Activated T-cell treated with anti-CD3 and anti-CD28 coated beads for 24 hours (primary cell): ENCODE data around the gene CARM1.
A peak's percentile ranks its signal among the peaks of the same experiment; 100 is the strongest.
"Not testable (repeated sequence)": the region's sequence is repeated elsewhere in the genome, so short reads cannot be mapped to it uniquely, and the experiment has no call there.

Source experiments
- DNase-seq: peaks from one replicate; pipeline ENCODE4 v3.0.0-alpha.2; 2020; ENCODE audit warnings: low read depth

Gene CARM1

DNA sequence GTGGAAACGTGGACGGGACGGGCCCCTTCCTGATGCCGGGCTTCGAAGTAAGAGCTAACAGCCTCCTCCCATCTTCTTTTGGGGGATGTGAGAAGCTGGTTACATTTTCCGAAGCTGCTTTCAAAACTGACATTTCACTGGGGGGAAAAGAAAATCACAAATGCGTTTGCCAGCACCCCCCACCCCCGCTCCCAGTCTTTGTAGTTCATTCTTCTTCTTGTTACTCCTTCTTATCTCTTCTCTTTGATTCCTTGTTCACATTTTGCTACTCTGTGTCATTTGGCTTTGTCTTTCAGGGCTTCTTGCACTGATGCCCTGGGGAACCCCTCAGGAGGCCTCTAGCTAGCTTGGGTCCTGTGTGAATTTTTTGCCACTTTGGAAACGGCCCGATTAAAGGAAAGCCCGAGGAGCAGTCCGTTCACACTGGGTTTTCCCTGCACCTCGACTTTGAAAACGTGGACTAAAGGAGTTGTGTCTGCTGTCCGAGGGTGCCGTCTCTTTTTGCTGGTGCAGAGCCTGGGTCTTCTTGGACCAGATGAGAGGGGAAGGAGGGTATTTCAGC, 1.3 kb downstream of the CARM1 start:
- peak; percentile 23 for DNase-seq

DNA sequence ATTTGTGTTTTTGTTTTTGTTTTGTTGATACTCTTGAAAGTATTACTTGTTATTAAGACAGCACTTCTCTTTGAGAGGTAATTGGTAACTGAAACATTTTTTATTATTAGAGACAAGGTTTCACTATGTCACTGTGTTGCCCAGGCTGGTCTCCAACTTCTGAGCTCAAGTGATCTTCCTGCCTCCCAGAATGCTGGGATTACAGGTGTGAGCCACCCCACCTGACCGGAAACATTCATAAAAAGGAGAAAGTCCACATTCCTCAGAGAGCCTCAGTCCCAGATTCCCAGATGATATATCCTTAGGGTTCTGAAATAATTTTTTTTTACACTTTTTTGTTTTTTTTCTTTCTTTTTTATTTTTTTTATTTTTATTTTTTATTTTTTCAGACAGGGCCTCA, 2.7 kb downstream of the CARM1 start:
- no peak for DNase-seq

DNA sequence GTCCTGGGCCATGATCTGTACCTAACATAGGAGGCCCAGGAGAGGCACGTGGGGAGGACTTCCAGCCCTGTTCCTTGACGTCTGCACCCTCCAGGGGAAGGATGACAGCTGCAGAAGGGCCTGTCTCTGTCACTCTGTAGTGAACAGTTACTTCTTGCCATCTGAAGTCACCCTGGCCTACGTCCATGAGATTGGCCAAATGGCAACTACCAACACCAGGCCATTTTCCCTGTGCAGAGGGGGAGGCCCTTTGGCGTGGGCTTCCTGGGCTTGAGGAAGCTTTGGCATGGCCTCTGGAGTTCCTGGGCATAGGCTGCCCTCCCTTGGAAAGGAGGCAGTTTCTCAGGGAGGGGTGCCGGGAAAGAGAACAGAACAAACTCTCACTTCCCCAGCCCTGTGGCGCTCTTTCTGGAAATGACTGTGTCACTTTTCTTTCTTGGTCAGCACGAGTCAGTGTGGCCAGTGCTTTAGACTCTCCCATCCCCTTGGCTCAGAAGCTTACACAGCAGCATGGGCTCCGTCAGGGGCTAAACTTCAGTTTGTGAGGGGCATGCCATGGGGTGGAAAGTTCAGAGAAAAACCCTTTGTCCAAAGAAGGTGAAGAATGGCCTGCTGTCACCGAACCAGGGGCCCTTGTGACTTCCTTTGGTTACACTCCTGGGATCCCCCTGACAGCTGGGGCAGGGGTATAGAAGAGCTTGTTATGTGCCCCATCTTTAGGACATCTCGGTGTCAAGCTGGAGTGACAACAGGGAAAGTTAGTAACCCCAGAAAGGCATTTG, 5.3 kb downstream of the CARM1 start:
- DNase-seq = no peak

DNA sequence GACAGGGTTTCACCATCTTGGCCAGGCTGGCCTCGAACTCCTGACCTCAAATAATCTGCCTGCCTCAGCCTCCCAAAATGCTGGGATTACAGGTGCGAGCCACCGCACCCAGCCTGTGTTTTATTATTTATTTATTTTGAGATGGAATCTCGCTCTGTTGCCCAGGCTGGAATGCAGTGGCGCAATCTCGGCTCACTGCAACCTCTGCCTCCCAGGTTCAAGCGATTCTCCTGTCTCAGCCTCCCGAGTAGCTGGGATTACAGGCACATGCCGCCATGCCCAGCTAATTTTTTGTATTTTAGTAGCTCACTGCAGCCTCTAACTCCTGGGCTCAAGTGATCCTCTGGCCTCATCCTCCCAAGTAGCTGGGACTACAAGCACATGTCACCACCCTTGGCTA, 6.3 kb downstream of the CARM1 start:
- not testable (repeated sequence) for DNase-seq

DNA sequence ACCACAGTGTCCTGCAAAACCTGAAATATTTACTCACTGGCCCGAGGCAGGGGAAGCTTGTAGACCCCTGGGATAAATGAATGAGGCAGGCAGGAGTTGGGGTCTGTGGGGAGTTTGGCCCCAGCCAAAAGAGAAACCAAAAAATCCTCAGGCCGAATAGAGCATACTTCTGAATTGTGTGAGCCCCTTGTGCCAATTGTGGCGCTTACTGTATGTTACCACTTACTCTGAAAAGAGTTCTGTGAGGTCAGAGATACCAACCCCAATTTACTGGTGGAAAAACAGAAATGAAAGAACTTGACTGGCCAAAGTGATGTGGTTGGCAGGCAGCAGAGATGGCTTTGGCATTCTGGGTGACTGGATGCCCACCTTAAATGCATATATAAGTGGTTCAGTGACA, 6.9 kb downstream of the CARM1 start:
- no peak for DNase-seq

DNA sequence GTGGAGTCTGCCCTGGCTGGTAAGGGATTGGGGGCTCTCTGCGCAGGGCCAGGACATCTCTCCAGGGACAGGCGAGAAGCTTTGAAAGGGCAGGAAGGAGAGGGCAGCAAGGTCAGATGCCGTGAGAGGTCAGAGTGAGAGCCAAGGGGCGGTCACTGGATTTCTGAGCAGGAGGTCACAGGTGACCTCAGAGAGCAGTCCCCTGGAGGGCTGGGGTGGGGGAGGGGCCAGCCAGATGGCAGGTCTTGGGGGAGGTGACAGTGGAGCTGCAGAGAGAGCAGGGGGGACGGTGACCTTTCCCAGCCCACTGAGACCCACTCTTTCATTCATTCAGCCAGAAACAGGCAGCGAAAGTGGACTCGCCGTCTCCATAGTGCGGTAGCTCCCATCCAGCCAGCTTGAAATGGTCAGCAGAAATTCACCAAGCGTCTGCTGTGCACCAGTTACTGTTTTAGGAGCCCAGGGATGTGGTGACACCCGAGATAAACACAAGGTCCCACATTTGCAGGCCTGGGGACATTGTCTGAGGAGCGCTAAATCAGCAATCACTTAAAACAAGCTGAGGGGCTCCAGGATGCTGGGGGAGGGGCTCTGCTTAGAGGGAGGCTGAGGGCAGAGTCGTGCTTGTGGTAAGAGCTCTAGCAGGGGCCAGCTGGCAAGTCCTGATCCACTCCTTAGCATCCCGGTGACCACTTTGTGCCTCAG, 10.2 kb downstream of the CARM1 start:
- no peak for DNase-seq

DNA sequence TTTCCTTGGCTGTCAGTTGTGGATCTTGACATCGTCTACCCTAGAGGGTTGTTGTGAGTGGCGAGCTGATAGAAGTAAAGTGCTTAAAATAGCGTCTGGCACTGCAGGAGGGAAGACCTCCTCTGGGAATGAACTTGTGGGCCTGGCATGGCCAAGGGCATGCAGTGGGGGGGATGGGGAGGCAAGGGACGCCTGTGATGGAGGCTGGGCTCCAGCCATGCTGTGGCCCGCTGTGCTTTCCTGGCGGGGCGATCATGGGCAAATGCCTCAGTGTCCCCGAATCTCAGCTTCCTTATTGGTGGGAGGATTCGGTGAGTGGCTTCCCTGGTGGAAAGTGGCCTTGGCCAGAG, 10.7 kb downstream of the CARM1 start:
- DNase-seq = no peak

DNA sequence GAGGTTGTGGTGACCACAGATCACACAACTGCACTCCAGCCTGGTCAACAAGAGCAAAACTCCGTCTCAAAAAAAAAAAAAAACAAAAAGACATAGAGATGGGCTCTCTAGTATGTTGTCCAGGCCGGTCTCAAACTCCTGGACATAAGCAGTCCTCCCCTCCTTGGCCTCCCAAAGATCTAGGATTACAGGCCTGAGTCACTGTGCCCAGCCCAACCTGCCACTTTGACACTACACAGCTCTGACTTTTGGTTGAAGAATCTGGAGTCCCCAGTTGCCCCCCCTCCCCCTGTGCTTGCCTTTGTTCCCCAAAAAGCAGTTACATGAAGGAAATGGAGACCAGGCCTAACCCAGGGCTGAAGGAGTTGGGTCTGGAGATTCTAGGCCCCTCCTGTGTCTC, 12.9 kb downstream of the CARM1 start:
- DNase-seq = no peak

DNA sequence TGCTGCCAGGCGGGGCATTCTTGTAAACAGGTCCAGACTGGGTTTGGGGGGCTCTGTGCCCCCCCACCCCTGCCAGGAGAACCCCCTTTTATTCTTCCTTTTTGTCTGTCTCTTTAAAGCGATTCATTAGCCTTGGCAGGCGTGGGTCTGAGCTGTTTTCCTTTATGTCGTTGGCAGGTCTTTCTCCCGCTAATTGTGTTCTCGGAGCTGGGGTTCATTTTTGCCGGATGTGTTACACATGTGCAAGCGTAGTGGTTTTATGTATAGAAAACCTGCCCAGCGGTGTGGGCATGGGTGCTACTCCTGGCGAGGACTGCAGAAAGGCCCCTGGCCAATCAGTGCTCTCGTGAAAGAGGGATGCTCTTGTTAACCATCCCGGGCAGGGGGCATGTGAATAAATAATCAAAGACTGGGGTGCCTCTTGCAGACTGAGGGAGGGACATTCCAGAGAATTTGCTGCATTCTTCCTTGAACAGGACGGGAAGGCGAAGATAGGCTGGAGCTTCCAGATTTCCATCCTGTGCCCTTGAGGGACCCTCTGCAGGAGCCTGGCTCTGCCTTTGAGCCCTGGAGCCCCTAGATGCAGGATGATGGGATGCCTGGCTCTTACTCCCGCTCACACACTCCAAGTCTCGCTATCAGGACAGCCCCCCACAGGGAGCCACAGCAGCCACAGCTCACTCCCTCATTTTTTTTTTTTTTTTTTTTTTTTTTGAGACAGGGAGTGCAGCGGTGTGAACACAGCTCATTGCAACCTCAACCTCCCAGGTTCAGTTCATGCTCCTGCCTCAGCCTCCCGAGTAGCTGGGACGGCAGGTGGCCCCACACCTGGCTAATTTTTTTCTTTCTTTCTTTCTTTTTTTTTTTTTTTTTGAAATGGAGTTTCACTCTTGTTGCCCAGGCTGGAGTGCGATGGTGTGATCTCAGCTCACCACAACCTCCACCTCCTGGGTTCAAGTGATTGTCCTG, 14.1 kb downstream of the CARM1 start:
- DNase-seq = no peak

DNA sequence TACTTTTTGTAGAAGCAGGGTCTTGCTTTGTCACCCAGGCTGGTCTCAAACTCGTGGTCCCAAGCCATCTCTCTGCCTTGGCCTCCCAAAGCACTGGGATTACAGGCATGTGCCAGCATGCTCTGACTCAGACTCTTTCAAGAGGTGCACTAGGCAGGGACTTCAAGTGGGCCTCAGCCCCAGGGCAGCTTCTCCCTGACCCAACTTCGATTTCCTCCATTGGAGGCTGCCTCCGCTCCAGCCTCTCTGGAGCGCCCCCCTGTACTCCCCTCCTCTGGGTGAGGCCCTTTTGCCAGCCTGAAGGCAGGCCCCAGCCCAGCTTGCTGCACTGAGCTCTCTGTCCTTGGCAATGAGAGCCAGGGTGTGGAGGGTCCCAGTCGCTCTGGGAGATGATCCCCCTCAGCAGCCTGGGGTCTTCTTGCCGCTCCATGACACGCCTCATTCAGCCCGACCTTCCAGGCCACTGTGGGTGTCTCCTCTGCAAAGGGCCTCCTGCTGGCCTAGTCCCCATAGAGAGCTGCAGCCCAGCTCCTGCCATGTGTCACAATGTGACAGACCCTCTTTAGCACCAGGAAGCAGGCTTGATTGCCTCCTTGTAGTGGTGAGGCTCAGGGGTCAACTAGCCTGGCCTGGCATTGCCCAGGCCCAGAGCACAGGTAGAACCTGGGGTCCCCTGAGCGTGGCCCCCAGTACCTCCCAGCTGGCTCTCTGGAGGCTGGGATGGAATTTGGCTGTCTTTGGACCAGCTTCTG, 16.4 kb downstream of the CARM1 start:
- no peak for DNase-seq

DNA sequence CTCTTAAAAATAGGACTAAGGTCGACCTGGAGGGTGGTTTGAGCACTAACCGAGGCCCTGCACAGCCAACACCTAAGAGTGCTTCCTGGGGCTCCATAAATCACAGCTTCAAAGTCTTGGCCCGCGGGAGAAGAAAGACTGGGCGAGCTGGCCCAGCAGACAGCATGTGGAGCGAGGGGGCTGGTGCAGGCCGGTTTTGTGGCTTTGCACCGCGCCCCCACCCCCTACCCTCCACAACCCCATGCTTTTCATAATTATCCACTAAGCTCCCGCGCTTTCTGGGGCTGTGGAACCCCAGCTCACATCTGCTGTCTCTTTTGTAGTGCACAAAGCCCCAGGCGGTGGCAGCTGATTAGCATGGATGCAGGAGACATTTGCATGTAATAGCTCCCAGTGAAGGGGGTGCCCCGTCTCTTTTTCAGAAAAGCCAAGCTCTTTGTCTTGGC, 17.1 kb downstream of the CARM1 start:
- DNase-seq = no peak

DNA sequence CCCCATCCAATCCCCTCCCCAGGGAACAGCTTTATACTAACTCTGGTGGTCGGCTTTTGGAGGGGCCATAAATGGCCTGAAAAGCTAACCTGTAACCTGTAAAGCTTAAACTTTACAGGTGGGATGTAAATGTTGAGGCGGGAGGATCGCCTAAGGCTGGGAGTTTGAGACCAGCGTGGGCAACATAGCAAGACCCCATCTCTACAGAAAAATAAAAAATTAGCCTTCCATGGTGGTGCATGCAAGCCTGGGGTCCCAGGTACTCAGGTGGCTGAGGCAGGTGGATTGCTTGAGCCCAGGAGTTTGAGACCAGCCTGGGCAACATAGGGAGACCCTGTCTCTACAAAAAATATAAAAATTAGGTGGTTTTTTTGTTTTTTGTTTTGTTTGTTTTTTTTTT, 18.5 kb downstream of the CARM1 start:
- DNase-seq = no peak

DNA sequence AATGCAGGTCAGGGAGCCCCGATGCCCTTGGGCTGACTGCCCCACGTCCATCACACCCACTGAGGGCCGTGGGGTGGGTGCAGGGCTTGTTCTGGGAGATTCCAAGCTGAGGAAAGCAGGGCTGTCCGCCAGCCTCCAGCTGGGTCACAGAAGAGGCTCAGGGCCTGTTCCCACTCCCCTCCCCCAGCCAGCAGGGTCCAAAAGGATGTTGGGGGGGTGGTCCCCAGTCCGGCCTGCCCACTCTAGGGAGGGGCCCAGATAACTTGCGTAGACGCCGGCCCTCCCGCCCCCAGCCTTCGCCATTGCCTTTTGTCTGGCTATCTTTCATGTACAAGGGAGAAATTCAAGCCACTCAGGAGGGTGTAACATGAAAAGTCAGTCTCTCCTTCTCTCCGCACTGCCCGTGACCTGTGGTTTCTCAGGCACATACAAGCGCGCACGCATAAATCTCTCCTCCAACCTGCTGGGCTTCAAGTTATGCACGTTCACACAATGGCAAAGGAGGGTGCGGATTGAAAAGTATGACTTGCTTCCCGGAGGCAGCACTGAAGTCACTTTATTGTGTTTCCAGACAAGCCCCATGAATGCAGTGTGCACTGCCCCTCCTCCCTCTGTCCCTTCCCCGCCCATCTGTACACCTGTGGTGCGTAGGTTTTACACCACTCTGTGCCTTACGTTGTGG, 20.2 kb downstream of the CARM1 start:
- DNase-seq = no peak

DNA sequence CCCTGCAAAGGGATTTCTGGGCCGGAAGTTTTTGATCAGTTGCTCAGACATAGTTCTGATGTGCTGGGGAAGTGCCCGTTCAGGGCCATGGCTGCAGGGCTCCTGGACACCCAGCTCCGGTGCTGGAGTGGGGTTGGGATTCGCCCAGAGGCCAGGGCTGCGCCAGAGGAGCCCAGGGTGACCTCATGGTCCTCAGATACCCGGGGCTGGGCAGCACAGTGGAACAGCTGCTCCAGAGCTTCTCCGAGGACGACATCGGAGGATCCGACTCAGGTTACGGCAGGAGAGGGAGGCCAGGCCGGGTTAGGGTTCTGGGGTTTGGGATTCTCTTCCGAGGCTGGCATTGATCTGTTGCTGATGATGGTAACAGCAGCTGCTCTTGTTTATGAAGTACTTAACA, 20.9 kb downstream of the CARM1 start:
- no peak for DNase-seq

DNA sequence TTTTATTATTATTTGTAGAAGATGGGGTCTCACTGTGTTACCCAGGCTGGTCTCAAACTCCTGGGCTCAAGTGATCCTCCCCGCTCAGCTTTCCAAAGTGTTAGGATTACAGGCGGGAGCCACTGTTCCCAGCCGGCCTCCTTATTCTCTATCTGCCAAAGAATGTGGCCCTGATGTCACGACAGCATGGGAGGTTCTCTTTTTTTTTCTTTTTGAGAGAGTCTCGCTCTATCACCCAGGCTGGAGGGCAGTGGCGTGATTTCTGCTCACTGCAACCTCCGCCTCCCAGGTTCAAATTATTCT, 23.5 kb downstream of the CARM1 start:
- DNase-seq = no peak

DNA sequence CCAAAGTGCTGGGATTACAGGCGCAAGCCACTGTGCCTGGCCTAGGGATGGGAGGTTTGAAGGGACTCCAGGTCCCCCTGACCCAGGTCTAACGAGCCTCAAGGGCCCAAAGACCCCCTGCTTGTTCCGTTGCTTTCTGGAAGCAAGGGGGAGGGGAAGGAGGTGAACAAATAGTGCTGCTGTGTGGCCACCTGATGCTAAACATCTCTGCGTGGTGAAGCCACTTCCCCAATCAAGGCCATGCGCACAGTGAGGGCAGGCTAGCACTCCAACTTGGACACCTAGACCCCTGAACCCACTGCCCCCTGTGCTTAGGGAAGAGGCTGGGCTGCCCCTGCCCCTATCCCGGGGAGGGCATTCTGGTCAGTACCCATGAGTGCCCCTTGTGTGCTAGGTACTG, 24.0 kb downstream of the CARM1 start:
- DNase-seq = no peak

DNA sequence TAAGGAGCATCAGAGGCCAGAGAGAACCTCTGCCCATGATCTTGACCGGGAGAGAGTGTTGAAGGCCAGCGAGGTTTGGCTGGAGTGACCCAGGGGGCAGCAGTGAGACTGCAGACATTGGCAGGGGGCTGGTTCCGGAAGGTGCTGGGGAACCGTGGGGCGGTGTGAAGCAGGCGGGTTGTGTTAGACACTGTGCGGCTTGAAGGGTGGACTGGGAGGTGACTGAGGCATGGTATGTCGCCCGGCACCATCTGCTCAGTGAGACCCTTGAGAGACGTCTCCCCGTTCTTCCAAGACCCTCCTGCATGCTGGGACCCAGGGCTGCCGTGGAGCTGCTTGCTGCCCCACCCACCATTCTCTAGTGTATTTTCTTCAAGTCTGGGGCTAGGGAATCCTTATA, 24.6 kb downstream of the CARM1 start:
- no peak for DNase-seq

DNA sequence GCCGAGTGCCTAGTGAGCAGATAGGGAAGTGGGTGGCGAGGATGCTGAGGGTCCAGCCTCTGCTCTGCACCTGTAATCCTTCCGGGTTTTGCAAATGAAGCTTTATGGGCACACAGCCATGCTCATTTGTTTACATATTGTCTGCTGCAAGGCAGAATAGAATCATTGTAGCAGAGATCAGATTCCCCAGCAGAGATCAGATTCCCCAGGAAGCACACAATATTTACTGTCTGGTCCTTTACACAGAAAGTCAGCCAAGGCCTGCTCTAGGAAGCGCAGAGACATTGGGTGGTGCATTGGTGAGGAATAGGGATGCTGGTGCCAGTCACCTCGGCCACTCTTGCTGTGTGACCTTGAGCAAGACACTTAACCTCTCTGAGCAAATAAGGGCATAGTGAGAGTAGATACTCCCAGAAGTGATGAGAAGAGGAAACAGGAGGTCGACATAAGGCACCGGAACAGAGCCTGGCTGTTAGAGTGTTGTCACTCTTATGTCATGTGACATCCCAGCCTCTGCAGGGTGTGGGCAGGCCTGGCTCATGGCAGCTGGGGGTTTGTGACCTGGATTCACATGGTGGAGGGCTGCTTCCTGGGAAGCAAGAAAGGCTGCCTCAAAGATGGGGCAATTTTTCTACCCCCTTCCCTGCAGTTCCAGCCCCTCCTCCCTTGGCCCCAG, 25.6 kb downstream of the CARM1 start:
- no peak for DNase-seq

DNA sequence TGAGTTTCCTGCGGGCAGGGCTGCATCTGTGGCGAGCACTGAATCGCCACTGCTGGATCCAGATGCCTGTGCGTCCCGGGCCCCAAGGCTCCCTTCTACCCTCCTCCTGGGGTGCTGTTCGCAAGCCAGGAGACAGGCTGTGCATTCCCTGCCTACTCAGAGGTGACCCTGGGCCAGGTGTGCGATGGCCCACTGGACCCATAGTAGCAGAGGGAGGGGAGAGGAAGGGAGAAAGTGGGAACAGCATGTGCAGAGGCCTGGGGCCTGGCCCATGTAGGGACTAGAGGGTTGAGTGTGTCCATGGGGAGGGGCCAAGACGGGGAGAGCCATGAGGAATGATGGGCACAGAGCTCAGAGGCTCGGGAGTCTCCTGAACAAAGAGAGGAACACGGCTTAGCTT, 27.3 kb downstream of the CARM1 start:
- DNase-seq = no peak

DNA sequence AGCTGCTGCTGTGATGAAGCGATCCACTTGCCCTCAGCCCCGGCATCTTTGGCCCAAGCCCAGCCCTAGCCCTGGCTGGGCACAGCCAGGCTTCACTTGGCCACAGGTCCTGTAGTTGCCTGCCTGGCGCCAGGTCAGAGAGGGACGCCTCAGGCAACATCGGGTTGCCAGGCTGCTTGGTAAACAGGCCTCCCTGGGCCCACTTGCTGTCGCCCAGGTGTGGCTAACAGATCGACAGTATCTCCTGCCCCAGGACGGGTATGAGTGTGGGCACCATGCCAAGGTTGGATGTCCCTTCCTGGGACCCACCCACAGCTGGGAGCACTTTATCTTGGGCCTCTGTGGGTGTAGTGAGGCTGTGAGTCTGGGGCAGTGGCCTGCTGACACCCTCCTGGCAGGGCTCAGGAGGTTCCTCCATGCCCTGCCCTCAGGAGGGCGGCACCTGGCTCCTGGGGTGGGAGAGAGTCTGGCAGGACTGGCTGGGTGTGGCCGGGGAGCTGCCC, 27.8 kb downstream of the CARM1 start:
- DNase-seq = no peak
